ENCODE data around the gene ZFP14.

DNA sequence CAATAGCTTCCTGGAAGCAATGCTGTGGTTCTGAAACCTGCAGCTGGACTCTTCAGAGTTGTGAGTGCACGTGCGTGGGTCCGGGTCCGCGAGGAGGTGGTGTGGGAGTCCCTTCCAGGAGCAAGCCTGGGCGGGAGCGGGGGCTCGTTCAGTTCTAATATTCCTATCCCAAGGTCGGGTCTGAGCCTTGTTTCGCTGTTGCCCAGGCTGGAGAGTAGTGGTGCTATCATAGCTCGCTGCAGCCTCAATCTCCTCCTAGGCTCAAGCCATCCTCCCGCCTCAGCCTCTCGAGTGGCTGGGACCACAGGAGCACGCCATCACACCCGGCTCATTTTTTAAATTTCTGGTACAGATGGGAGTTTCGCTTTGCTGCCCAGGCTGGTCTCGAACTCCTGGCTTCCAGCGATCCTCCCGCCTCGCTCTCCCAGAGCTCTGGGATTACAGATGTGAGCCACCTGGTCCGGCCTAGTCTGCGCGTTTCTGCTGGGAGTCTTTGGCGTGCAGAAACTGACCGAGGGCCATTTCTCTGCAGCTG is 38.8 kb upstream of the ZFP14 start:
- TF ChIP-seq POLR2A (IDR thresholded peaks at IDR 0.05), result no peak
- TF ChIP-seq, protein P1, sequence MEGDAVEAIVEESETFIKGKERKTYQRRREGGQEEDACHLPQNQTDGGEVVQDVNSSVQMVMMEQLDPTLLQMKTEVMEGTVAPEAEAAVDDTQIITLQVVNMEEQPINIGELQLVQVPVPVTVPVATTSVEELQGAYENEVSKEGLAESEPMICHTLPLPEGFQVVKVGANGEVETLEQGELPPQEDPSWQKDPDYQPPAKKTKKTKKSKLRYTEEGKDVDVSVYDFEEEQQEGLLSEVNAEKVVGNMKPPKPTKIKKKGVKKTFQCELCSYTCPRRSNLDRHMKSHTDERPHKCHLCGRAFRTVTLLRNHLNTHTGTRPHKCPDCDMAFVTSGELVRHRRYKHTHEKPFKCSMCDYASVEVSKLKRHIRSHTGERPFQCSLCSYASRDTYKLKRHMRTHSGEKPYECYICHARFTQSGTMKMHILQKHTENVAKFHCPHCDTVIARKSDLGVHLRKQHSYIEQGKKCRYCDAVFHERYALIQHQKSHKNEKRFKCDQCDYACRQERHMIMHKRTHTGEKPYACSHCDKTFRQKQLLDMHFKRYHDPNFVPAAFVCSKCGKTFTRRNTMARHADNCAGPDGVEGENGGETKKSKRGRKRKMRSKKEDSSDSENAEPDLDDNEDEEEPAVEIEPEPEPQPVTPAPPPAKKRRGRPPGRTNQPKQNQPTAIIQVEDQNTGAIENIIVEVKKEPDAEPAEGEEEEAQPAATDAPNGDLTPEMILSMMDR (IDR thresholded peaks at IDR 0.05), result no peak

Measured in heart left ventricle (tissue), 13 donors.